ENCODE data around the gene UNC79. TPM values are rescaled to one million over a fixed set of nuclear protein-coding genes. Genes with fewer than 3 reads are reported as not detected.

UNC79 gene
- total and polyA plus RNA-seq, 2 experiments from 2014 or later, result 0.15 to 0.20 TPM

GRCh38 chr14:93732524-93732923 lies 301.8 kb downstream of the UNC79 start:
- H3K9me2 ChIP-seq (replicated peaks; ENCODE audit: insufficient read depth), result no peaks in the 10 kb centered on the region
- DNase-seq (ENCODE audit: low spot score), result no peak
- H4K20me1 ChIP-seq (ENCODE audit: insufficient read depth, poor library complexity, severe bottlenecking), result no peaks in the 10 kb centered on the region
- TF ChIP-seq EZH2phosphoT487 (IDR thresholded peaks at IDR 0.05; ENCODE audit: low read depth, severe bottlenecking, unreplicated experiment) (no peak), CTCF (IDR thresholded peaks at IDR 0.05; ENCODE audit: poor library complexity) (no peak), EZH2 (IDR thresholded peaks at IDR 0.05; ENCODE audit: borderline replicate concordance) (no peak)
- H3K9me3 ChIP-seq (ENCODE audit: low read depth), result no peaks in the 10 kb centered on the region
- no peaks in the 10 kb centered on the region for H3K27me3 ChIP-seq
- no peak overlapping the region for H3K27ac ChIP-seq
- H3K4me3 ChIP-seq, result no peak overlapping the region
- no peaks in the 10 kb centered on the region for H3K4me1 ChIP-seq (ENCODE audit: insufficient read depth)
- no peaks in the 10 kb centered on the region for H3K79me2 ChIP-seq
- 96% methylated on average over 10 of the region's 10 CpGs for WGBS (ENCODE audit: low lambda C conversion rate, missing lambda C conversion rate)
- no peak overlapping the region for H2AFZ ChIP-seq
- H3K36me3 ChIP-seq (replicated peaks; ENCODE audit: insufficient read depth, low read depth), result no peaks in the 10 kb centered on the region
- H3K4me2 ChIP-seq, result no peak overlapping the region

DNA sequence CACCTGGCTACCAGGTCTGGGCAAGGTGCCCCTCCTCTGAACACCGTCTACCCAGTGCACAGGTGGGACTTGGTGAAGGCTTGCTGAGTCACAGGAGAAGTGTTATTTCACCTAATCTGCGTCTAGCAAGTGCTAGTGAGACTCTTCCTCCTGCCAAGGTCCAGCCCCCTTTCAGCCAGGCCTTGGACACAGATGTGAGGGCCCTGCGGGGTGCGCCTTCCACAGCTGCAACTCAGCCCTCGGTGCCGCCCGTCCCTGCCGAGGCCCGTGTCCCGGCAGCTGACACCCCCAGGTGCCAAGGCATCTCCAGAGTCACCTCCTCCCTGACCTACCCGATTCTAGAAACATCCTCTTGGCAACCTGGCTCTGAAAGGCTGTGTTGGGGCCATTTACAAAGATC lies 302.5 kb downstream of the UNC79 start:
- Histone ChIP-seq H3K27me3 (no peaks in the 10 kb centered on the region), H3K4me1 (ENCODE audit: insufficient read depth) (no peaks in the 10 kb centered on the region), H4K20me1 (ENCODE audit: insufficient read depth, poor library complexity, severe bottlenecking) (no peaks in the 10 kb centered on the region), H3K27ac (no peak overlapping the region), H3K4me3 (no peak overlapping the region), H2AFZ (no peak overlapping the region), H3K4me2 (no peak overlapping the region), H3K79me2 (no peaks in the 10 kb centered on the region), H3K9me2 (replicated peaks; ENCODE audit: insufficient read depth) (no peaks in the 10 kb centered on the region), H3K36me3 (replicated peaks; ENCODE audit: insufficient read depth, low read depth) (no peaks in the 10 kb centered on the region), H3K9me3 (ENCODE audit: low read depth) (no peaks in the 10 kb centered on the region)
- WGBS (ENCODE audit: low lambda C conversion rate, missing lambda C conversion rate), result 88% methylated on average over 11 of the region's 11 CpGs
- no peak for TF ChIP-seq CTCF (IDR thresholded peaks at IDR 0.05; ENCODE audit: poor library complexity)
- TF ChIP-seq EZH2phosphoT487 (IDR thresholded peaks at IDR 0.05; ENCODE audit: low read depth, severe bottlenecking, unreplicated experiment), result no peak
- TF ChIP-seq EZH2 (IDR thresholded peaks at IDR 0.05; ENCODE audit: borderline replicate concordance), result no peak
- DNase-seq (ENCODE audit: low spot score), result no peak

GRCh38 chr14:93733631-93734030 lies 302.9 kb downstream of the UNC79 start:
- H2AFZ ChIP-seq, result no peak overlapping the region
- H3K79me2 ChIP-seq, result no peaks in the 10 kb centered on the region
- no peak overlapping the region for H3K4me2 ChIP-seq
- no peak for DNase-seq (ENCODE audit: low spot score)
- no peak overlapping the region for H3K27ac ChIP-seq
- H3K4me1 ChIP-seq (ENCODE audit: insufficient read depth), result no peaks in the 10 kb centered on the region
- no peaks in the 10 kb centered on the region for H3K36me3 ChIP-seq (replicated peaks; ENCODE audit: insufficient read depth, low read depth)
- no peaks in the 10 kb centered on the region for H3K9me2 ChIP-seq (replicated peaks; ENCODE audit: insufficient read depth)
- no peaks in the 10 kb centered on the region for H3K27me3 ChIP-seq
- no peaks in the 10 kb centered on the region for H4K20me1 ChIP-seq (ENCODE audit: insufficient read depth, poor library complexity, severe bottlenecking)
- WGBS (ENCODE audit: low lambda C conversion rate, missing lambda C conversion rate), result 79% methylated on average over 6 of the region's 6 CpGs
- H3K9me3 ChIP-seq (ENCODE audit: low read depth), result no peaks in the 10 kb centered on the region
- H3K4me3 ChIP-seq, result no peak overlapping the region
- TF ChIP-seq EZH2 (IDR thresholded peaks at IDR 0.05; ENCODE audit: borderline replicate concordance) (no peak), CTCF (IDR thresholded peaks at IDR 0.05; ENCODE audit: poor library complexity) (no peak), EZH2phosphoT487 (IDR thresholded peaks at IDR 0.05; ENCODE audit: low read depth, severe bottlenecking, unreplicated experiment) (no peak)
